SK-N-SH (cell line): ENCODE measurements around the gene TSPAN11. TPM values are rescaled to one million over a fixed set of nuclear protein-coding genes. Genes with fewer than 3 reads are reported as not detected.

Experiments used
- CTCF ChIA-PET: fragments of 300-600, 350-600 bp; formaldehyde crosslinking; extraction: SDS; loops from one replicate; lab custom pipeline; 2021; lab: Yijun Ruan, JAX
- POLR2A ChIA-PET: fragments of 350-600 bp; sonication (Branson Sonifier 250); formaldehyde crosslinking; extraction: SDS; loops from one replicate; lab custom pipeline; 2020; ENCODE audit warnings: antibody characterized with exemption, inconsistent platforms; lab: Yijun Ruan, JAX
- DNase-seq: peaks from one replicate; pipeline ENCODE4 v3.0.0; 2012
- H2AFZ ChIP-seq: fragments of 200-600 bp; sonication (generic); 2 replicates; pipeline ENCODE4 v1.8.1; 2016; ENCODE audit warnings: antibody characterized with exemption, mild to moderate bottlenecking, low read depth
- H3F3A ChIP-seq: fragments of 200-600 bp; sonication (generic); replicated peaks from 2 replicates; pipeline ENCODE3; 2016; ENCODE audit warnings: antibody characterized with exemption, mild to moderate bottlenecking; ENCODE audit not compliant: insufficient read depth
- H3K27ac ChIP-seq, 2 experiments: fragments of 200-500 bp in 1 of 2; fragments of 200-600 bp in 1 of 2; sonication (Bioruptor generic) in 1 of 2; sonication (generic), shearing (Covaris generic) in 1 of 2; 2 replicates each; pipeline versions ENCODE4 v1.5.1 to v1.6.1; 2014 to 2016; ENCODE audit warnings: low read depth in 2 of 2, inconsistent platforms in 1 of 2, low read length in 1 of 2, mild to moderate bottlenecking in 1 of 2, mixed read lengths in 1 of 2
- H3K27me3 ChIP-seq: fragments of 200-600 bp; sonication (generic), shearing (Covaris generic); 2 replicates; pipeline ENCODE4 v1.6.1; 2016; ENCODE audit warnings: mixed run types; ENCODE audit not compliant: insufficient read depth
- H3K36me3 ChIP-seq, 2 experiments: fragments of 200-500 bp in 1 of 2; fragments of 200-600 bp in 1 of 2; sonication (Bioruptor generic) in 1 of 2; sonication (generic) in 1 of 2; replicated peaks in 1 of 2; 2 replicates each; pipeline versions ENCODE3 to v1.5.1; 2014 to 2016; ENCODE audit warnings: low read length in 1 of 2, mild to moderate bottlenecking in 1 of 2; ENCODE audit not compliant: insufficient read depth in 2 of 2, control insufficient read depth in 1 of 2
- H3K4me1 ChIP-seq, 2 experiments: fragments of 200-500 bp in 1 of 2; fragments of 200-600 bp in 1 of 2; sonication (Bioruptor generic) in 1 of 2; sonication (generic), shearing (Covaris generic) in 1 of 2; 2 replicates each; pipeline versions ENCODE4 v1.5.1 to v1.6.1; 2014 to 2016; ENCODE audit warnings: low read depth in 1 of 2, low read length in 1 of 2, mixed run types in 1 of 2; ENCODE audit not compliant: insufficient read depth in 2 of 2, control insufficient read depth in 1 of 2
- H3K4me2 ChIP-seq: fragments of 200-600 bp; sonication (generic), shearing (Covaris generic); 2 replicates; pipeline ENCODE4 v1.6.1; 2017; ENCODE audit warnings: mixed run types
- H3K4me3 ChIP-seq, 2 experiments: fragments of 200-500 bp in 1 of 2; fragments of 200-600 bp in 1 of 2; sonication (Bioruptor generic) in 1 of 2; sonication (generic), shearing (Covaris generic) in 1 of 2; 2 replicates each; pipeline versions ENCODE4 v1.5.1 to v1.8.1; 2014 to 2016; ENCODE audit warnings: low read depth in 2 of 2, inconsistent platforms in 1 of 2, low read length in 1 of 2, mild to moderate bottlenecking in 1 of 2, mixed read lengths in 1 of 2, moderate library complexity in 1 of 2
- H3K79me2 ChIP-seq: fragments of 200-600 bp; sonication (generic); 2 replicates; pipeline ENCODE4 v1.8.1; 2017; ENCODE audit warnings: mild to moderate bottlenecking; ENCODE audit not compliant: insufficient read depth
- H3K9ac ChIP-seq: fragments of 200-600 bp; sonication (generic); 2 replicates; pipeline ENCODE4 v1.6.1; 2017; ENCODE audit warnings: mixed run types
- H3K9me2 ChIP-seq: fragments of 200-600 bp; sonication (generic); 2 replicates; pipeline ENCODE4 v1.6.1; 2017; ENCODE audit warnings: mixed run types
- H3K9me3 ChIP-seq: fragments of 200-600 bp; sonication (generic); 2 replicates; pipeline ENCODE4 v1.6.1; 2017; ENCODE audit warnings: mixed run types, mild to moderate bottlenecking, moderate library complexity
- H4K20me1 ChIP-seq: fragments of 200-600 bp; sonication (generic); 2 replicates; pipeline ENCODE4 v1.6.1; 2017; ENCODE audit warnings: mild to moderate bottlenecking, mixed run types; ENCODE audit not compliant: insufficient read depth
- CHD2 ChIP-seq: fragments of 150-350 bp; IDR thresholded peaks from 2 replicates; pipeline ENCODE4 v1.6.1; 2018; ENCODE audit warnings: low read length; ENCODE audit not compliant: partially characterized antibody
- EZH2phosphoT487 ChIP-seq: fragments of 200-600 bp; sonication (generic); IDR thresholded peaks from 2 replicates; pipeline ENCODE4 v1.6.1; 2017; ENCODE audit warnings: low read depth, mixed run types, mild to moderate bottlenecking, antibody characterized with exemption, moderate library complexity, borderline replicate concordance
- FOSL2 ChIP-seq: IDR thresholded peaks from 2 replicates; pipeline ENCODE4 v1.4.0; 2012; ENCODE audit warnings: low read depth, mild to moderate bottlenecking, moderate library complexity, borderline replicate concordance
- FOXJ3 ChIP-seq: sonication (generic); formaldehyde crosslinking; IDR thresholded peaks from 2 replicates; pipeline ENCODE4 v1.5.1; 2020; ENCODE audit warnings: mild to moderate bottlenecking, missing genetic modification reagents
- FOXM1 ChIP-seq: IDR thresholded peaks from 2 replicates; pipeline ENCODE4 v1.4.0; 2012; ENCODE audit warnings: low read depth, mild to moderate bottlenecking
- GABPA ChIP-seq: IDR thresholded peaks from 2 replicates; pipeline ENCODE4 v1.4.0; 2012; ENCODE audit warnings: low read depth, mild to moderate bottlenecking
- IRF3 ChIP-seq: fragments of 150-350 bp; IDR thresholded peaks from 2 replicates; pipeline ENCODE4 v1.6.1; 2016; ENCODE audit warnings: mild to moderate bottlenecking, low read depth, low read length
- JUND ChIP-seq: IDR thresholded peaks from 2 replicates; pipeline ENCODE4 v1.4.0; 2012
- MEF2A ChIP-seq: IDR thresholded peaks from 2 replicates; pipeline ENCODE4 v1.4.0; 2012; ENCODE audit warnings: low read depth, borderline replicate concordance
- MXI1 ChIP-seq: IDR thresholded peaks from 2 replicates; pipeline ENCODE4 v1.6.1; 2012; ENCODE audit warnings: mild to moderate bottlenecking, low read depth, low read length, improper control_type of control experiment
- NFIC ChIP-seq: IDR thresholded peaks from 2 replicates; pipeline ENCODE4 v1.4.0; 2012; ENCODE audit warnings: borderline replicate concordance
- NRF1 ChIP-seq: IDR thresholded peaks from 2 replicates; pipeline ENCODE4 v1.6.1; 2012; ENCODE audit warnings: low read depth, mild to moderate bottlenecking, low read length
- POLR2AphosphoS5 ChIP-seq: IDR thresholded peaks from 2 replicates; pipeline ENCODE4 v1.6.1; 2012; ENCODE audit warnings: low read depth, low read length
- RCOR1 ChIP-seq: fragments of 150-350 bp; IDR thresholded peaks from 2 replicates; pipeline ENCODE4 v1.6.1; 2017; ENCODE audit warnings: antibody characterized with exemption, low read length
- RFX5 ChIP-seq: IDR thresholded peaks from 2 replicates; pipeline ENCODE4 v1.6.1; 2012; ENCODE audit warnings: mild to moderate bottlenecking, improper control_type of control experiment, low read length
- RXRA ChIP-seq: IDR thresholded peaks from 2 replicates; pipeline ENCODE4 v1.4.0; 2012; ENCODE audit warnings: low read depth, mild to moderate bottlenecking, borderline replicate concordance
- SIN3A ChIP-seq: IDR thresholded peaks from 2 replicates; pipeline ENCODE4 v1.6.1; 2012; ENCODE audit warnings: low read depth, mild to moderate bottlenecking, low read length, moderate library complexity, borderline replicate concordance
- TAF1 ChIP-seq: IDR thresholded peaks from 2 replicates; pipeline ENCODE4 v1.6.1; 2012; ENCODE audit warnings: low read depth, mild to moderate bottlenecking, low read length, moderate library complexity, borderline replicate concordance
- TEAD4 ChIP-seq: IDR thresholded peaks from 2 replicates; pipeline ENCODE4 v1.4.0; 2012; ENCODE audit warnings: mild to moderate bottlenecking, borderline replicate concordance; ENCODE audit not compliant: insufficient read depth
- USF1 ChIP-seq: IDR thresholded peaks from 2 replicates; pipeline ENCODE4 v1.4.0; 2012; ENCODE audit warnings: low read depth, borderline replicate concordance
- ZBTB33 ChIP-seq: IDR thresholded peaks from 2 replicates; pipeline ENCODE4 v1.4.0; 2012; ENCODE audit warnings: low read depth, borderline replicate concordance
- WGBS: methylation state at CpG from one replicate; pipeline ENCODE4 v1.1.6; 2017; ENCODE audit warnings: low lambda C conversion rate; 5-methylcytosine and 5-hydroxymethylcytosine counted together
- polyA plus RNA-seq, 3 experiments: library from polyadenylated mRNA; depleted of rRNA; stranded (reverse); fragments of >200 nt; gene quantifications; 2 replicates each; pipeline ENCODE4 v1.2.3, GENCODE V29; 2012

TSPAN11 gene
- polyA plus RNA-seq, 1 of the 3 experiments (the other 2 are of a cell fraction), result 6.4 TPM

- H3K9me2 ChIP-seq, result no peaks in the 10 kb centered on the region
- H3K27me3 ChIP-seq, result no peaks in the 10 kb centered on the region
- no peaks in the 10 kb centered on the region for H4K20me1 ChIP-seq
- no peaks in the 10 kb centered on the region for H3K79me2 ChIP-seq
- H2AFZ ChIP-seq, result no peak overlapping the region
- POLR2A ChIA-PET, result interaction anchor here (1.2 kb wide), 1 partner anchor 13 kb away, joined by 3 read pairs; the partner anchor contains the start of gene TSPAN11
- H3K9ac ChIP-seq, result no peak overlapping the region
- peaks cover 14 to 18% of the 10 kb centered on the region in 2 experiments for H3K4me1 ChIP-seq
- 58% methylated on average over 4 of the region's 4 CpGs for WGBS
- H3K36me3 ChIP-seq, result no peaks in the 10 kb centered on the region
- DNase-seq, result no peak
- no peak overlapping the region for H3K4me2 ChIP-seq
- no peaks in the 10 kb centered on the region for H3K9me3 ChIP-seq
- peaks cover 2% of the 10 kb centered on the region for H3F3A ChIP-seq
- no peak overlapping the region for H3K4me3 ChIP-seq
- CTCF ChIA-PET, result no interaction called here
- TF ChIP-seq EZH2phosphoT487, result no peak
- no peak for TF ChIP-seq FOXJ3 (CRISPR knock-in tag)
- no peak for TF ChIP-seq FOXM1
- TF ChIP-seq FOSL2, result no peak
- TF ChIP-seq CHD2, result no peak
- TF ChIP-seq TEAD4, result no peak
- no peak for TF ChIP-seq RCOR1
- TF ChIP-seq NFIC, result no peak
- TF ChIP-seq GABPA, result no peak
- no peak overlapping the region for H3K27ac ChIP-seq
Observed at GRCh38 chr12:30913323-30913722, 13.2 kb upstream of the TSPAN11 start.

- no peak overlapping the region for H3K9ac ChIP-seq
- ChIA-PET CTCF (no interaction called here), POLR2A (no interaction called here)
- H3K4me1 ChIP-seq, result peaks cover under 1 to 1% of the 10 kb centered on the region in 2 experiments; a peak in 2 of 4 replicates
- no peaks in the 10 kb centered on the region for H3K9me2 ChIP-seq
- H3K79me2 ChIP-seq, result no peaks in the 10 kb centered on the region
- no peaks in the 10 kb centered on the region for H3K27me3 ChIP-seq
- H3K9me3 ChIP-seq, result no peaks in the 10 kb centered on the region
- H2AFZ ChIP-seq, result no peak overlapping the region
- no peak overlapping the region for H3K4me3 ChIP-seq
- no peaks in the 10 kb centered on the region for H4K20me1 ChIP-seq
- no peak for TF ChIP-seq RFX5
- no peak for TF ChIP-seq USF1
- no peak for TF ChIP-seq SIN3A
- no peak for TF ChIP-seq POLR2AphosphoS5
- TF ChIP-seq TAF1, result no peak
- no peak for TF ChIP-seq EZH2phosphoT487
- TF ChIP-seq RXRA, result no peak
- TF ChIP-seq ZBTB33, result no peak
- TF ChIP-seq MXI1, result no peak
- TF ChIP-seq NRF1, result no peak
- no peak for TF ChIP-seq JUND
- TF ChIP-seq IRF3, result no peak
- no peak for TF ChIP-seq FOXJ3 (CRISPR knock-in tag)
- no peak for TF ChIP-seq MEF2A
- 80% methylated on average over 9 of the region's 9 CpGs for WGBS
- H3K4me2 ChIP-seq, result no peak overlapping the region
- no peak for DNase-seq
- no peak overlapping the region for H3K27ac ChIP-seq
- no peaks in the 10 kb centered on the region for H3K36me3 ChIP-seq
- peaks cover 3% of the 10 kb centered on the region for H3F3A ChIP-seq
Observed at GRCh38 chr12:30914986-30915591, 11.5 kb upstream of the TSPAN11 start.
